SK-N-SH (cell line): ENCODE results near the gene CHST12.

ENCODE experiments used
- EP300 ChIP-seq, 2 experiments: IDR thresholded peaks; 2 replicates each; pipeline versions ENCODE4 v1.4.0 to v1.6.1; 2012; ENCODE audit warnings: borderline replicate concordance in 1 of 2, low read depth in 1 of 2, low read length in 1 of 2
- FOXM1 ChIP-seq: IDR thresholded peaks from 2 replicates; pipeline ENCODE4 v1.4.0; 2012; ENCODE audit warnings: low read depth, mild to moderate bottlenecking
- GABPA ChIP-seq: IDR thresholded peaks from 2 replicates; pipeline ENCODE4 v1.4.0; 2012; ENCODE audit warnings: low read depth, mild to moderate bottlenecking
- POLR2AphosphoS5 ChIP-seq: IDR thresholded peaks from 2 replicates; pipeline ENCODE4 v1.6.1; 2012; ENCODE audit warnings: low read depth, low read length
- RAD21 ChIP-seq: IDR thresholded peaks from 2 replicates; pipeline ENCODE4 v1.6.1; 2012; ENCODE audit warnings: mild to moderate bottlenecking, low read length
- RFX5 ChIP-seq: IDR thresholded peaks from 2 replicates; pipeline ENCODE4 v1.6.1; 2012; ENCODE audit warnings: mild to moderate bottlenecking, improper control_type of control experiment, low read length
- RXRA ChIP-seq: IDR thresholded peaks from 2 replicates; pipeline ENCODE4 v1.4.0; 2012; ENCODE audit warnings: low read depth, mild to moderate bottlenecking, borderline replicate concordance
- SMC3 ChIP-seq: IDR thresholded peaks from 2 replicates; pipeline ENCODE4 v1.6.1; 2012; ENCODE audit warnings: low read depth, low read length, improper control_type of control experiment
- YY1 ChIP-seq: IDR thresholded peaks from 2 replicates; pipeline ENCODE4 v1.4.0; 2012; ENCODE audit warnings: low read depth, mild to moderate bottlenecking
- TF ChIP-seq, protein P1 (sequence below): fragments of 200-600 bp; sonication (generic); IDR thresholded peaks from 2 replicates; pipeline ENCODE4 v1.6.1; 2017; ENCODE audit warnings: antibody characterized with exemption, mild to moderate bottlenecking, moderate library complexity
- TF ChIP-seq, protein P2 (sequence below): IDR thresholded peaks from 2 replicates; pipeline ENCODE4 v1.6.1; 2012; ENCODE audit warnings: mild to moderate bottlenecking, low read depth, low read length, moderate library complexity
- TF ChIP-seq, protein P3 (sequence below): fragments of 150-350 bp; IDR thresholded peaks from 2 replicates; pipeline ENCODE4 v1.6.1; 2017; ENCODE audit warnings: antibody characterized with exemption, low read length, low read depth, borderline replicate concordance
- TF ChIP-seq, protein P4 (sequence below): IDR thresholded peaks from 2 replicates; pipeline ENCODE4 v1.4.0; 2012; ENCODE audit warnings: low read depth, borderline replicate concordance
- TF ChIP-seq, protein P5 (sequence below): IDR thresholded peaks from 2 replicates; pipeline ENCODE4 v1.4.0; 2012; ENCODE audit warnings: low read depth

DNA sequence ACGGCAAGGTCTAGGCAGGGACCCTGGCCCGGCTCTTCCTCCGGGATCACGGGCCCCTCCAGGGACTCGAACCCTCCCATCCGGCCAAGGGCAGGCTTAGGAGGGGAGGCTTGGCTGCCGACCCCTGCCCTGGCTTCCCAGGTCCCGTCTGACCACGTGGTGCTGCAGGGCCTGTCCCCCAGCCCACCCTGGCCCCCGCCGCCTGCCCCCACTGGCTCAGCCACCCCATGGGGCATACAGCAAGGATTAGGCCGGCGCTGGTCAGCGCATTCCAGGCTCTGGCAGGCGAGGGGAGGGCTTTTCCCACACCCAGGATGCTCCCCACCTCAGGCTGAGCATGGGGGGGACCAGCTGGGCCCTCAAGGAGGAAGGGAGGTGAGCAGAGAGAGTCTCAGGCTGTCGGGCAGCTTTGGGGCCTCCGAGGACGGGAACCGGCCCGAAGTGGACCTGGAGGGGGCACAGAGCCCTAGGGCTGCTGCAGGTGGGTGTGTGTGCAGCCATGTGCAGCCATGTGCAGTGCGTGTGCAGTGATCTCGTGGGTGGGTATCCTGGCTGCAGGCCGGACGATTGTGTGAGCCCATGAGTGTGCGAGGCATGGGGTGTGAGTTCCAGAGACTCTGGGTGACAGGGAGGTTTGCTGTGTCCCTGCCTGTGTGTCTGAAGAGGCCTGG lies 73.5 kb downstream of the CHST12 start:
- TF ChIP-seq GABPA (no peak), RAD21 (no peak), YY1 (no peak), SMC3 (no peak), FOXM1 (no peak), RXRA (no peak), POLR2AphosphoS5 (no peak), EP300 (IDR thresholded peaks at IDR 0.05; ENCODE audit: borderline replicate concordance in 1 of 2, low read depth in 1 of 2, low read length in 1 of 2) (no peak), RFX5 (no peak)
- TF ChIP-seq, protein P1, sequence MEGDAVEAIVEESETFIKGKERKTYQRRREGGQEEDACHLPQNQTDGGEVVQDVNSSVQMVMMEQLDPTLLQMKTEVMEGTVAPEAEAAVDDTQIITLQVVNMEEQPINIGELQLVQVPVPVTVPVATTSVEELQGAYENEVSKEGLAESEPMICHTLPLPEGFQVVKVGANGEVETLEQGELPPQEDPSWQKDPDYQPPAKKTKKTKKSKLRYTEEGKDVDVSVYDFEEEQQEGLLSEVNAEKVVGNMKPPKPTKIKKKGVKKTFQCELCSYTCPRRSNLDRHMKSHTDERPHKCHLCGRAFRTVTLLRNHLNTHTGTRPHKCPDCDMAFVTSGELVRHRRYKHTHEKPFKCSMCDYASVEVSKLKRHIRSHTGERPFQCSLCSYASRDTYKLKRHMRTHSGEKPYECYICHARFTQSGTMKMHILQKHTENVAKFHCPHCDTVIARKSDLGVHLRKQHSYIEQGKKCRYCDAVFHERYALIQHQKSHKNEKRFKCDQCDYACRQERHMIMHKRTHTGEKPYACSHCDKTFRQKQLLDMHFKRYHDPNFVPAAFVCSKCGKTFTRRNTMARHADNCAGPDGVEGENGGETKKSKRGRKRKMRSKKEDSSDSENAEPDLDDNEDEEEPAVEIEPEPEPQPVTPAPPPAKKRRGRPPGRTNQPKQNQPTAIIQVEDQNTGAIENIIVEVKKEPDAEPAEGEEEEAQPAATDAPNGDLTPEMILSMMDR, result no peak
- TF ChIP-seq, protein P2, sequence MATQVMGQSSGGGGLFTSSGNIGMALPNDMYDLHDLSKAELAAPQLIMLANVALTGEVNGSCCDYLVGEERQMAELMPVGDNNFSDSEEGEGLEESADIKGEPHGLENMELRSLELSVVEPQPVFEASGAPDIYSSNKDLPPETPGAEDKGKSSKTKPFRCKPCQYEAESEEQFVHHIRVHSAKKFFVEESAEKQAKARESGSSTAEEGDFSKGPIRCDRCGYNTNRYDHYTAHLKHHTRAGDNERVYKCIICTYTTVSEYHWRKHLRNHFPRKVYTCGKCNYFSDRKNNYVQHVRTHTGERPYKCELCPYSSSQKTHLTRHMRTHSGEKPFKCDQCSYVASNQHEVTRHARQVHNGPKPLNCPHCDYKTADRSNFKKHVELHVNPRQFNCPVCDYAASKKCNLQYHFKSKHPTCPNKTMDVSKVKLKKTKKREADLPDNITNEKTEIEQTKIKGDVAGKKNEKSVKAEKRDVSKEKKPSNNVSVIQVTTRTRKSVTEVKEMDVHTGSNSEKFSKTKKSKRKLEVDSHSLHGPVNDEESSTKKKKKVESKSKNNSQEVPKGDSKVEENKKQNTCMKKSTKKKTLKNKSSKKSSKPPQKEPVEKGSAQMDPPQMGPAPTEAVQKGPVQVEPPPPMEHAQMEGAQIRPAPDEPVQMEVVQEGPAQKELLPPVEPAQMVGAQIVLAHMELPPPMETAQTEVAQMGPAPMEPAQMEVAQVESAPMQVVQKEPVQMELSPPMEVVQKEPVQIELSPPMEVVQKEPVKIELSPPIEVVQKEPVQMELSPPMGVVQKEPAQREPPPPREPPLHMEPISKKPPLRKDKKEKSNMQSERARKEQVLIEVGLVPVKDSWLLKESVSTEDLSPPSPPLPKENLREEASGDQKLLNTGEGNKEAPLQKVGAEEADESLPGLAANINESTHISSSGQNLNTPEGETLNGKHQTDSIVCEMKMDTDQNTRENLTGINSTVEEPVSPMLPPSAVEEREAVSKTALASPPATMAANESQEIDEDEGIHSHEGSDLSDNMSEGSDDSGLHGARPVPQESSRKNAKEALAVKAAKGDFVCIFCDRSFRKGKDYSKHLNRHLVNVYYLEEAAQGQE, result no peak
- TF ChIP-seq, protein P3, sequence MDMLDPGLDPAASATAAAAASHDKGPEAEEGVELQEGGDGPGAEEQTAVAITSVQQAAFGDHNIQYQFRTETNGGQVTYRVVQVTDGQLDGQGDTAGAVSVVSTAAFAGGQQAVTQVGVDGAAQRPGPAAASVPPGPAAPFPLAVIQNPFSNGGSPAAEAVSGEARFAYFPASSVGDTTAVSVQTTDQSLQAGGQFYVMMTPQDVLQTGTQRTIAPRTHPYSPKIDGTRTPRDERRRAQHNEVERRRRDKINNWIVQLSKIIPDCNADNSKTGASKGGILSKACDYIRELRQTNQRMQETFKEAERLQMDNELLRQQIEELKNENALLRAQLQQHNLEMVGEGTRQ, result no peak
- TF ChIP-seq, protein P4, sequence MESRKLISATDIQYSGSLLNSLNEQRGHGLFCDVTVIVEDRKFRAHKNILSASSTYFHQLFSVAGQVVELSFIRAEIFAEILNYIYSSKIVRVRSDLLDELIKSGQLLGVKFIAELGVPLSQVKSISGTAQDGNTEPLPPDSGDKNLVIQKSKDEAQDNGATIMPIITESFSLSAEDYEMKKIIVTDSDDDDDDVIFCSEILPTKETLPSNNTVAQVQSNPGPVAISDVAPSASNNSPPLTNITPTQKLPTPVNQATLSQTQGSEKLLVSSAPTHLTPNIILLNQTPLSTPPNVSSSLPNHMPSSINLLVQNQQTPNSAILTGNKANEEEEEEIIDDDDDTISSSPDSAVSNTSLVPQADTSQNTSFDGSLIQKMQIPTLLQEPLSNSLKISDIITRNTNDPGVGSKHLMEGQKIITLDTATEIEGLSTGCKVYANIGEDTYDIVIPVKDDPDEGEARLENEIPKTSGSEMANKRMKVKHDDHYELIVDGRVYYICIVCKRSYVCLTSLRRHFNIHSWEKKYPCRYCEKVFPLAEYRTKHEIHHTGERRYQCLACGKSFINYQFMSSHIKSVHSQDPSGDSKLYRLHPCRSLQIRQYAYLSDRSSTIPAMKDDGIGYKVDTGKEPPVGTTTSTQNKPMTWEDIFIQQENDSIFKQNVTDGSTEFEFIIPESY, result no peak
- TF ChIP-seq, protein P5, sequence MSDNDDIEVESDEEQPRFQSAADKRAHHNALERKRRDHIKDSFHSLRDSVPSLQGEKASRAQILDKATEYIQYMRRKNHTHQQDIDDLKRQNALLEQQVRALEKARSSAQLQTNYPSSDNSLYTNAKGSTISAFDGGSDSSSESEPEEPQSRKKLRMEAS, result no peak
